Chondrocyte (in vitro differentiated cells): ENCODE data around the gene SPON1. TPM values are rescaled to one million over a fixed set of nuclear protein-coding genes. Genes with fewer than 3 reads are reported as not detected.

ENCODE experiments used
- DNase-seq: peaks from one replicate; pipeline ENCODE4 v3.0.0; 2021; ENCODE audit warnings: mixed read lengths, low spot score
- H3K27ac Mint-ChIP-seq: one replicate; pipeline ENCODE4 v1.8.0; 2021; ENCODE audit warnings: mild to moderate bottlenecking, moderate library complexity, mixed read lengths; ENCODE audit not compliant: unreplicated experiment
- H3K27me3 Mint-ChIP-seq: 2 replicates; pipeline ENCODE4 v1.8.0; 2021; ENCODE audit warnings: low read depth, mixed read lengths
- H3K36me3 Mint-ChIP-seq: 2 replicates; pipeline ENCODE4 v1.8.0; 2021; ENCODE audit warnings: low read depth, mixed read lengths
- H3K4me1 Mint-ChIP-seq: 2 replicates; pipeline ENCODE4 v1.8.0; 2021; ENCODE audit warnings: low read depth, mild to moderate bottlenecking, mixed read lengths
- H3K4me3 Mint-ChIP-seq: one replicate; pipeline ENCODE4 v1.8.0; 2021; ENCODE audit warnings: mild to moderate bottlenecking, moderate library complexity, mixed read lengths; ENCODE audit not compliant: unreplicated experiment
- H3K9me3 Mint-ChIP-seq: 2 replicates; pipeline ENCODE4 v1.8.0; 2021; ENCODE audit warnings: low read depth, mixed read lengths
- CTCF ChIP-seq: fragments of 200-600 bp; sonication (generic); IDR thresholded peaks from 2 replicates; pipeline ENCODE4 v1.5.0; 2021; ENCODE audit warnings: antibody characterized with exemption, mild to moderate bottlenecking, moderate library complexity
- total RNA-seq: library from RNA; stranded (reverse); gene quantifications from 3 replicates; pipeline ENCODE4 v1.2.1, GENCODE V29; 2021

The SPON1 gene
- total RNA-seq, 1 donor from 2014 or later: 0.10 TPM

GRCh38 chr11:14186046-14186775 is 223.7 kb downstream of the SPON1 start:
- H3K36me3 Mint-ChIP-seq: no peaks in the 10 kb centered on the region
- H3K4me3 Mint-ChIP-seq: no peak overlapping the region
- DNase-seq: no peak
- TF ChIP-seq CTCF: no peak
- H3K9me3 Mint-ChIP-seq: no peaks in the 10 kb centered on the region
- H3K27me3 Mint-ChIP-seq: peaks cover 11% of the 10 kb centered on the region
- no peak overlapping the region for H3K27ac Mint-ChIP-seq
- peaks cover 2% of the 10 kb centered on the region for H3K4me1 Mint-ChIP-seq

GRCh38 chr11:14189874-14190273 is 227.4 kb downstream of the SPON1 start:
- Mint-ChIP-seq H3K9me3 (no peaks in the 10 kb centered on the region), H3K27ac (no peak overlapping the region), H3K4me3 (no peak overlapping the region), H3K4me1 (peaks cover 5% of the 10 kb centered on the region), H3K36me3 (no peaks in the 10 kb centered on the region), H3K27me3 (peaks cover 5% of the 10 kb centered on the region)
- no peak for TF ChIP-seq CTCF
- DNase-seq: no peak

GRCh38 chr11:14190992-14191778 is 228.7 kb downstream of the SPON1 start:
- Mint-ChIP-seq H3K36me3 (no peaks in the 10 kb centered on the region), H3K4me3 (no peak overlapping the region), H3K27ac (no peak overlapping the region), H3K4me1 (peaks cover 5% of the 10 kb centered on the region), H3K27me3 (peaks cover 5% of the 10 kb centered on the region), H3K9me3 (no peaks in the 10 kb centered on the region)
- no peak for DNase-seq
- no peak for TF ChIP-seq CTCF

GRCh38 chr11:14193644-14194043 is 231.1 kb downstream of the SPON1 start:
- H3K27me3 Mint-ChIP-seq: peaks cover 5% of the 10 kb centered on the region
- H3K4me1 Mint-ChIP-seq: peaks cover 5% of the 10 kb centered on the region
- no peak for DNase-seq
- no peaks in the 10 kb centered on the region for H3K36me3 Mint-ChIP-seq
- no peaks in the 10 kb centered on the region for H3K9me3 Mint-ChIP-seq
- H3K27ac Mint-ChIP-seq: no peak overlapping the region
- no peak for TF ChIP-seq CTCF
- H3K4me3 Mint-ChIP-seq: no peak overlapping the region

GRCh38 chr11:14202251-14203196 is 240.0 kb downstream of the SPON1 start:
- H3K36me3 Mint-ChIP-seq: no peaks in the 10 kb centered on the region
- no peak for DNase-seq
- no peak overlapping the region for H3K4me3 Mint-ChIP-seq
- no peak for TF ChIP-seq CTCF
- H3K27me3 Mint-ChIP-seq: peaks cover 19% of the 10 kb centered on the region
- H3K4me1 Mint-ChIP-seq: no peaks in the 10 kb centered on the region
- no peaks in the 10 kb centered on the region for H3K9me3 Mint-ChIP-seq
- H3K27ac Mint-ChIP-seq: no peak overlapping the region
